ENCODE results near the gene SLC7A6.

The SLC7A6 gene

GRCh38 chr16:68257906-68258800, 6.2 kb upstream of the SLC7A6 start:
- DNase-seq: no peak

DNA sequence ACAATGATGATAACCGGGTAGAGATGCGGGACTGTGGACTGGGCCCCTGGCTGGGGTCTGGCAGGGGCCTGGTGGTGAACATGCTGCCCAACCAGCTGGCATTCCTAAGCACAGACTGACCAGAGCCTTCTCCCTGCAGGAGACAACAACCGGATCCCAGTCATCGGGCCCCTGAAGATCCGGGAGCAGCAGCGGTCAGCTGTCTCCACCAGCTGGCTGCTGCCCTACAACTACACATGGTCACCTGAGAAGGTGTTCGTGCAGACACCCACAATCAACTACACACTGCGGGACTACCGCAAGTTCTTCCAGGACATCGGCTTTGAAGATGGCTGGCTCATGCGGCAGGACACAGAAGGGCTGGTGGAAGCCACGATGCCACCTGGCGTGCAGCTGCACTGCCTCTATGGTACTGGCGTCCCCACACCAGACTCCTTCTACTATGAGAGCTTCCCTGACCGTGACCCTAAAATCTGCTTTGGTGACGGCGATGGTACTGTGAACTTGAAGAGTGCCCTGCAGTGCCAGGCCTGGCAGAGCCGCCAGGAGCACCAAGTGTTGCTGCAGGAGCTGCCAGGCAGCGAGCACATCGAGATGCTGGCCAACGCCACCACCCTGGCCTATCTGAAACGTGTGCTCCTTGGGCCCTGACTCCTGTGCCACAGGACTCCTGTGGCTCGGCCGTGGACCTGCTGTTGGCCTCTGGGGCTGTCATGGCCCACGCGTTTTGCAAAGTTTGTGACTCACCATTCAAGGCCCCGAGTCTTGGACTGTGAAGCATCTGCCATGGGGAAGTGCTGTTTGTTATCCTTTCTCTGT, 5.1 kb upstream of the SLC7A6 start:
- no peak for DNase-seq

DNA sequence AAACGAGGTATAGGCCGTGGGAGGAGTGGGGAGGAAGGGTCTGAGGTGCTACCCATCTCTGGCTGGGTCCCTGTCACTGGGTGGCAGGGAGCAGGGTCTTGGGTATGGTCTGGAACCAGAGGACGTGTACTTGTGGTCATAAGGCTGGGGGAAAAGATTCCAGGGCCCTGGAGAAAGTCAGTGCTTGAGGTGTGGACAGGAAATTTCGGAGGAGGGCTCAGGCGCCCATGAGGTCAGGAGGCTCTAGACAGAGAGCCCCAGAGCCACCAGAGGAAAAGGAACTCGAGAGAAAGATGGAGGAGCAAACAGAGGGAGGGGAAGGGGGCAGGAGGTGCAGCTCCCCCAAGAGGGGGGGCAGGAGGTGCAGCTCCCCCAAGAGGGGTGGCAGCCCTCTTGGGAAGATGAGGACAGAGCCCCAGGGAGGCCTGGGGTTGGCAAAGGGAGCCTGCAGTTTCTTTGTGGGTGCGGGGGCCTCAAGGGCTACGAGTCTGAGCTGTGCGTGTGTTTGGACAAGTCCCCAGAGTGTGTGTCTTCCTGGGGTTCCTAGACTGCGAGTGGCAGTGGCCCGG, 683 bp upstream of the SLC7A6 start:
- no peak for DNase-seq

GRCh38 chr16:68265078-68265920, 973 bp downstream of the SLC7A6 start:
- no peak for DNase-seq

DNA sequence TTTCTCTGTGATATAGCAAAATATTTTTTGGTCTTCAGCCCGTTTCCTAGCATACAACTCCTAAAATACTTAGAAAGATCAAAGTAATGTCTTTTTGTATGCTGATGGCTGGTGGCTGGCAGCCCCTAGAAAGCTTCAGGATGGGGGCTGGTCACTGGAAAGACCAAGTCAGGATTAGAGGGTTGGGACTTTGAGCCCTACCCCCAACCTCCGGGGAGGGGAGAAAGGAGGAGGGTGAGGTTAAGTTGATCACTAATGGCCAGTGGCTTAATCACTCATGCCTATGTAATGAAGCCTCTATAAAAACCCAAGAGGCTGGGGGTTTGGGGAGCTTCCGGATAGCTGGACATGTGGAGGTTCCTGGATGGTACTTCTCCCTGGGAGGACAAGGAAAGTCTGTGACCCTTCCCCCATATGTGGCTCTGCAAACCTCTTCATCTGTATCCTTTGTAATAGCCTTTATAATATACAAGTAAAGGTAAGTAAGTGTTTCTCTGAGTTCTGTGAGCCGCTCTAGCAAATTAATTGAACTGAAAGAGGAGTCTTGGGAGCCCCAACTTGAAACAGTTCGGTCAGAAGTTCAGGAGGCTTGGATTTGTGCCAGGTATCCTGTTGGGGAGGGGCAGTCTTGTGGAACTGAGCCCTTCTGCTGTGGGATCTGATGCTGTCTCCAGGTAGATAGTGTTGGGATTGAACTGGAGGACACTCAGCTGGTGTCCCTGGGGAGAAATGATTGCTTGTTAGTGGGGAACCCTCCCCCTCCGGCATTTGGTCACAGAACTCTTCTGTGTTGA, 3.5 kb downstream of the SLC7A6 start:
- DNase-seq: no peak

- DNase-seq: no peak
Measured at GRCh38 chr16:68269793-68270192, 5.5 kb downstream of the SLC7A6 start.

DNA sequence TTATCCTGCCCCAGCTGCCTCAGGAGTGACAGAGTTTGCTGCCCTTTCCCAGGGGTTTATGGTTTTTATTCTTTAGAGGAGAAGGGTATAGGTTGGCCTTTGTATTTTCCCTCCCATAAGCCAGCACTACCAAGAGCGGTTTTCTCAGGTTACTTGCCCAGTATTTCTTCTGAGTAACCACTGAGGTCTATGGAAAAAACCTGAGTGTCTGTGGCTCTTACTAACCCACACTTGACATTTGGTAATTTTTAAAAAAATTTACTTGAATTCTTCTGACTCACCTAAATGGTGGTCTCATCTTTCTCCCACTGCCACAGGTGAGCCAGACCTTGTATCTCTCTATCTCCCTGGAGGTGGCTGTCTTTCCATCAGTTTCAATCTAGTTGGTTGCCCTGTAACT, 6.0 kb downstream of the SLC7A6 start:
- DNase-seq: no peak

GRCh38 chr16:68272507-68273209, 8.3 kb downstream of the SLC7A6 start:
- DNase-seq: peak; percentile 58

- DNase-seq: no peak
Measured at GRCh38 chr16:68273459-68273858, 9.1 kb downstream of the SLC7A6 start.

DNA sequence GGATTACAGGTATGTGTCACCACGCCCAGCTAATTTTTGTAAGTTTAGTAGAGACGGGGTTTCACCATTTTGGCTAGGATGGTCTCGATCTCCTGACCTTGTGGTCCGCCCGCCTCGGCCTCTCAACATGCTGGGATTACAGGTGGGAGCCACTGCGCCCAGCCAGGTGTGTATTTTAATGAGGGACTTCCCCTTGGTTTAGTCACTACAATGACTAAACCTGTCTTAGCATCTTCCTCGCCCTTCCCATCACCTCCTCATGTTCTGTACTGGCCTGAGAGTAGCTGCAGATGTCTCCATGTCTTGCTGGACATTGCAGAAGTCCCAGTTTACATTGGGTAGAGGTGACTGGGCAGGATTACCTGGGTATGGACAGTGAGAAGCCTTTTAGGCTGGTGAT, 9.6 kb downstream of the SLC7A6 start:
- no peak for DNase-seq

DNA sequence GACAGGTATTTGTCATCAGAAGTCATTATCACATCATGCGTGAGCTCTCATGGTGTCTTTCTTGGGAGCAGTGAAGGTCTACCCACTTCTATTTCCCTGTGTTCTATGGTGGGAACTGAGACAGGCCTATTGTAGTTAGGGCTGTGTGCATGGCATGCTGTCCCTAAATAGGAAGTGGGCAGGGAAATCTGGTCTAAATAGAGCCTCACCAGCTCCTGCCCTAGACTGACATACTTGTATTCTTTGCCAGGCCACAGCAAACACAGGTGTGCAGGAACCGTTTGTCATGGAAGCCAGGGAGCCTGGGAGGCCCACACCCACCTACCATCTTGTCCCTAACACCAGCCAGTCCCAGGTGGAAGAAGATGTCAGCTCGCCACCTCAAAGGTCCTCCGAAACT, 10.1 kb downstream of the SLC7A6 start:
- DNase-seq: no peak

- DNase-seq: peak; percentile 46
Measured at GRCh38 chr16:68275611-68276191, 11.4 kb downstream of the SLC7A6 start.

GRCh38 chr16:68276223-68276622, 11.9 kb downstream of the SLC7A6 start:
- DNase-seq: no peak

DNA sequence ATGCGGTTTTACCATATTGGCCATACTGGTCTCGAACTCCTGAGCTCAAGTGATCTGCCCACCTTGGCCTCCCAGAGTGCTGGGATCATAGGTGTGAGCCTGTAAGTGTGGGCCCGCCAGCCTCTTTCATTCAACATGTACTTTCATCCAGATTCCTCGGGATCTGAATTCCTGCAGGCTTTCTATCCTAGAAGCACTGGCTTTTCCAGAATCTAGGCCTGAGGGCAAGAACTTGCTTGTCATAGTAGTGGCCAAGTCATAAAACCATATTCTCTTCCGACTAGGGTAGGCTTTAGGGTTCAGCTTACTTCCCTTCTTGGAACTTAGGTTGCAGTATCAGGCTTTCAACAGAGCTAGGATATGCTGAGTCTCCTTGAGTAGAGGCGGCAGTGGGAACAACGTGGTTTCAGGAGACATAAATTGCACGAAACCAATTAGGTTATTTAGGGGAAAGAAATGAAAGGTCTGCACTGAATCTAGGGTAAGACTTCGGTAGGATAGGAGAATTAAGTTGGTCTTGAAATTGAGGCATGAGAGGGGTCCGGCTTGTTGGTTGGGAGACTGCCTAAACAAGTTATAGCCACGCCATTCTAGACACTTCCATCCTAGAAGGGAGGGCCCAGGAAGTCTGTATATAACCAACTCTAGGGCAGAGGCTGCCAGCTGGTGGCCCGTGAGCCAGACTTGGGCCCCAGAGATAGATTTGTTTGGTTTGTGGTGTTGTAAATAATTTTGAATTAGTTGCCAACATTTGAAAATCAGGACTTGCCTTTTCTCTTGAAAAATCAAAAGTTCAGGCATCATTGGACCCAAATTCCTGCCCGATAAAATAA, 15.6 kb downstream of the SLC7A6 start:
- DNase-seq: no peak

- DNase-seq: no peak
Measured at GRCh38 chr16:68281368-68282063, 17.2 kb downstream of the SLC7A6 start.

DNA sequence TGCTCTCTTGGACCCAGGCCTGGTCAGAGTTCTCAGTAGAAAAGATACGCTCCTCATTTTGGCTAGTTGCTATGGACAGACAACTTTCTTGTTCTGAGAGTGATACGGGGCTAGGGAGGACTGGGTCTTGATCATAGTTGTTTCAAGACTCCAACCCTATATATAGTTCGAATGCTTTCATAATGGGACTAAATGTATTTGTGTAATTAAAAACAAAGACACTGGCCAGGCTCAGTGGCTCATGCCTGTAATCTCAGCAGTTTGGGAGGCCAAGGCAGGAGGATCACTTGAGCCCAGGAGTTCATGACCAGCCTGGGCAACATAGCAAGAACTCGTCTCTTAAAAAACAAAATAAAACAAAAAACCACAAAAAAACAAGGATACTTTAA, 17.7 kb downstream of the SLC7A6 start:
- DNase-seq: no peak

DNA sequence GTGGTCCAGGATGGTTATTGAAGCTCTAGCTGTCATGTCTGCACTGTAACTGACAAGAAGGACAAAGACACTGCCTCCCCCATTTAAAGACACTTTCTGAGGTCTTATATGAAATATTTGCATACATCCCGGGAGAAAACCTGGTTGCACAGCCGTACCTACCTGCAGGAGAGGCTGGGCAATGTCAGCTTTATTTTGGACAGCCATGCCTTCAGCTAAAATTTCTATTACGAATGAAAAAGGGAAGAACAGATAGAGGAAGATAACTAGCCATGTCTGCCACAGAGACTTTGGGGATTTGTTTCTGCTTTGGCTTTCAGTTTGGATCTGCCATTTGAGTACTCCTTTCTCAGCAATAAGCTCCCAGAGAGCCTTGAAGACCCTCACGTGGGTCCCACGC, 19.0 kb downstream of the SLC7A6 start:
- DNase-seq: no peak

DNA sequence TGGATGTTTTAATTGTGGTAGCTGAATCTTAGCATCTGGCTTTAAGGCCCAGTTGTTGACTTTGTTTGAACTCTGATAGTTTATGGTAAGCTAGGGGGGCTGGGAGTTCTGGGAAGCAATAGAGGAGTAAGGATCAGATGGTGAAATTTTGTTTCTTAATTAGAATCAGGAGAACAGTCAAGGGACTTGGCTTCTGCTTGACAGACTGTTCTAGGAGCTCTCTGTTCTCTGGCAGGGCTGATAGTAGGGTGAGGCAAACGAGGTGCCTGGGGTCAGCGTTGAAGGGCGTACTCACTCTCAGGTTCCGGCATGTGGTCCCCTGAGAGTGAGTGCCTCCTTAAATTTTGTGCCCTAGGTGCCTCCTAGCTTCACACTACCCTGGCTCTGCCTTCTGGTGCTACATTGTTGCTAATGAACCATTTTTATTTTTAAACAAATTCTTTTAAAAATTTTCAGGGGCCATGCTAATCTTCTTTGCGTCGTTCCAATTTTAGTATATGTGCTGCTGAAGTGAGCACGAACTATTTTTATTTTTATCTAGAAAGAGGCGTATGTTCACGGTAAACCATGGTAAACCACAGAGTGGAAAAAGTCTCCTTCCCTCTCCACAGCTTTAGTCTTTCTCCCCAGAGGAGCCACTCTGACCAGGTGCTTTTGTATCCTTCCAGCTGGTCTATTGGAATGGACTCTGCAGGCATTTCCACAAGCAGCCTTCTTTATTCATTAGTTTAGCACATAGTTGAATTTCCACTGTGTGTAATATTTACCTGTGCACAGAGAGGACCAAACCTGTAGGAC, 19.7 kb downstream of the SLC7A6 start:
- DNase-seq: no peak

Data from activated gamma-delta T cell treated with Interleukin-2 at 50 U/mL for 16 hours (primary cell).